HCT116 (cell line): ENCODE data around the gene INF2. TPM values are rescaled to one million over a fixed set of nuclear protein-coding genes. Genes with fewer than 3 reads are reported as not detected.
"Not testable (repeated sequence)": the region's sequence is repeated elsewhere in the genome, so short reads cannot be mapped to it uniquely, and the experiment has no call there.

Source experiments
- ATAC-seq: fragments of 200-7000 bp; cut with Tn5 transposase; 2 replicates; pipeline ENCODE4 v1.9.1; 2020; ENCODE audit warnings: mild to moderate bottlenecking, moderate library complexity
- BruUV-seq: library from RNA; stranded (reverse); fragments of 400-500 nt; replicated peaks from 2 replicates; lab custom pipeline; 2021; lab: Mats Ljungman, UMichigan
- CTCF ChIA-PET: fragments of 300-600 bp; sonication (Branson Sonifier 250); formaldehyde crosslinking; loops from one replicate; lab custom pipeline; 2021; ENCODE audit warnings: antibody characterized with exemption; lab: Charles Lee
- POLR2A ChIA-PET: fragments of 300-600, 350-600 bp; sonication (Branson Sonifier 250); formaldehyde crosslinking; loops from one replicate; lab custom pipeline; 2021; ENCODE audit warnings: antibody characterized with exemption; lab: Charles Lee
- RAD21 ChIA-PET, 2 experiments: fragments of 300-600 bp; sonication (Branson Sonifier 250); formaldehyde crosslinking; loops; one replicate each; lab custom pipeline; 2023; ENCODE audit warnings: low total read pairs in 2 of 2; ENCODE audit not compliant: uncharacterized antibody in 2 of 2, unreplicated experiment in 2 of 2, low non-redundant PET in 1 of 2; lab: Charles Lee
- DNase-seq: peaks from one replicate; pipeline ENCODE4 v3.0.0-alpha.2; 2010; ENCODE audit warnings: low read depth, low spot score
- H2AFZ ChIP-seq: fragments of 200-600 bp; shearing (Covaris generic), sonication (generic); 2 replicates; pipeline ENCODE4 v1.6.1; 2017; ENCODE audit warnings: low read depth, mixed run types, mixed read lengths, antibody characterized with exemption, low read length; ENCODE audit not compliant: poor library complexity, severe bottlenecking
- H3K27ac ChIP-seq: 2 replicates; pipeline ENCODE4 v1.5.1; 2012; ENCODE audit warnings: low read depth, low read length
- H3K27me3 ChIP-seq: fragments of 200-600 bp; sonication (generic); 2 replicates; pipeline ENCODE4 v1.6.1; 2016; ENCODE audit warnings: mixed run types, low read length, mixed read lengths; ENCODE audit not compliant: insufficient read depth
- H3K36me3 ChIP-seq, 2 experiments: fragments of 200-500 bp in 1 of 2; fragments of 200-600 bp in 1 of 2; sonication (Bioruptor generic) in 1 of 2; sonication (generic) in 1 of 2; 2 replicates each; pipeline versions ENCODE4 v1.5.1 to v1.6.1; 2014 to 2016; ENCODE audit warnings: low read length in 2 of 2, inconsistent platforms in 1 of 2, mixed read lengths in 1 of 2, mixed run types in 1 of 2; ENCODE audit not compliant: insufficient read depth in 2 of 2, control insufficient read depth in 1 of 2
- H3K4me1 ChIP-seq, 2 experiments: fragments of 200-600 bp in 1 of 2; sonication (generic) in 1 of 2; 2 replicates each; pipeline versions ENCODE4 v1.5.1 to v1.6.1; 2012 to 2017; ENCODE audit warnings: low read length in 2 of 2, inconsistent platforms in 1 of 2, mild to moderate bottlenecking in 1 of 2, mixed read lengths in 1 of 2, mixed run types in 1 of 2, moderate library complexity in 1 of 2; ENCODE audit not compliant: insufficient read depth in 2 of 2, control insufficient read depth in 1 of 2
- H3K4me2 ChIP-seq: fragments of 200-600 bp; sonication (generic); 2 replicates; pipeline ENCODE4 v1.6.1; 2017; ENCODE audit warnings: mixed run types, low read length, mixed read lengths
- H3K4me3 ChIP-seq, 2 experiments: fragments of 200-600 bp in 1 of 2; sonication (generic) in 1 of 2; replicated peaks in 1 of 2; 2 replicates each; pipeline ENCODE4 v1.5.1; 2011 to 2016; ENCODE audit warnings: low read length in 2 of 2, control low read depth in 1 of 2, low read depth in 1 of 2, mild to moderate bottlenecking in 1 of 2, mixed read lengths in 1 of 2, mixed run types in 1 of 2
- H3K79me2 ChIP-seq: fragments of 200-600 bp; sonication (generic); 2 replicates; pipeline ENCODE4 v1.6.1; 2017; ENCODE audit warnings: mild to moderate bottlenecking, mixed run types, low read length, moderate library complexity, mixed read lengths; ENCODE audit not compliant: insufficient read depth
- H3K9ac ChIP-seq: fragments of 200-600 bp; sonication (generic); 2 replicates; pipeline ENCODE4 v1.6.1; 2016; ENCODE audit warnings: low read length, mixed read lengths
- H3K9me2 ChIP-seq: fragments of 200-600 bp; sonication (generic), shearing (Covaris generic); 2 replicates; pipeline ENCODE4 v1.6.1; 2017; ENCODE audit warnings: mixed run types, mild to moderate bottlenecking, moderate library complexity; ENCODE audit not compliant: insufficient read depth
- H3K9me3 ChIP-seq, 2 experiments: fragments of 200-500 bp in 1 of 2; fragments of 200-600 bp in 1 of 2; sonication (Bioruptor generic) in 1 of 2; sonication (generic) in 1 of 2; 2 replicates each; pipeline ENCODE4 v1.6.1; 2014 to 2017; ENCODE audit warnings: low read length in 2 of 2, mixed read lengths in 2 of 2, inconsistent platforms in 1 of 2, low read depth in 1 of 2, mild to moderate bottlenecking in 1 of 2, mixed run types in 1 of 2, moderate library complexity in 1 of 2; ENCODE audit not compliant: control insufficient read depth in 1 of 2, insufficient read depth in 1 of 2
- H4K20me1 ChIP-seq: fragments of 200-600 bp; sonication (generic), shearing (Covaris generic); 2 replicates; pipeline ENCODE4 v1.6.1; 2017; ENCODE audit warnings: mixed run types, mild to moderate bottlenecking, moderate library complexity; ENCODE audit not compliant: insufficient read depth
- ATF3 ChIP-seq: IDR thresholded peaks from 2 replicates; pipeline ENCODE4 v1.6.1; 2012
- CBX3 ChIP-seq: IDR thresholded peaks from 2 replicates; pipeline ENCODE4 v1.6.1; 2012; ENCODE audit warnings: low read depth
- EGR1 ChIP-seq: IDR thresholded peaks from 2 replicates; pipeline ENCODE4 v1.6.1; 2012; ENCODE audit warnings: low read depth
- ELF1 ChIP-seq: IDR thresholded peaks from 2 replicates; pipeline ENCODE4 v1.6.1; 2012; ENCODE audit warnings: low read depth, borderline replicate concordance
- EZH2 ChIP-seq: fragments of 200-600 bp; sonication (generic); IDR thresholded peaks from 2 replicates; pipeline ENCODE4 v1.6.1; 2017; ENCODE audit warnings: antibody characterized with exemption, mixed run types
- EZH2phosphoT487 ChIP-seq: fragments of 200-600 bp; IDR thresholded peaks from 2 replicates; pipeline ENCODE4 v1.6.1; 2018; ENCODE audit warnings: antibody characterized with exemption, borderline replicate concordance
- FOSL1 ChIP-seq: IDR thresholded peaks from 2 replicates; pipeline ENCODE4 v1.6.1; 2012; ENCODE audit warnings: low read depth
- JUND ChIP-seq: IDR thresholded peaks from 2 replicates; pipeline ENCODE4 v1.6.1; 2012
- POLR2A ChIP-seq: IDR thresholded peaks from 2 replicates; pipeline ENCODE4 v1.7.0; 2011; ENCODE audit warnings: borderline replicate concordance; ENCODE audit not compliant: insufficient read depth, insufficient read length; ENCODE audit errors: extremely low read depth
- POLR2AphosphoS5 ChIP-seq: IDR thresholded peaks from 2 replicates; pipeline ENCODE4 v1.6.1; 2011; ENCODE audit warnings: mild to moderate bottlenecking, low read depth, low read length, moderate library complexity
- RAD21 ChIP-seq: IDR thresholded peaks from 2 replicates; pipeline ENCODE4 v1.6.1; 2012; ENCODE audit warnings: low read depth, mild to moderate bottlenecking
- REST ChIP-seq: IDR thresholded peaks from 2 replicates; pipeline ENCODE4 v1.6.1; 2012; ENCODE audit warnings: low read depth
- SIN3A ChIP-seq: IDR thresholded peaks from 2 replicates; pipeline ENCODE4 v1.6.1; 2012; ENCODE audit warnings: low read depth
- SRF ChIP-seq: IDR thresholded peaks from 2 replicates; pipeline ENCODE4 v1.6.1; 2012; ENCODE audit warnings: low read depth
- YY1 ChIP-seq: IDR thresholded peaks from 2 replicates; pipeline ENCODE4 v1.6.1; 2011; ENCODE audit warnings: low read length, low read depth, moderate library complexity, mild to moderate bottlenecking; ENCODE audit not compliant: insufficient replicate concordance; ENCODE audit errors: extremely low read depth
- intact Hi-C: fragments of 100-400 bp; cut with micrococcal nuclease; formaldehyde crosslinking; loops from 2 replicates; pipeline ENCODE4 v1.10.0; 2022
- total RNA-seq: library from RNA; stranded (reverse); gene quantifications from one replicate; pipeline ENCODE4 v1.2.1, GENCODE V29; 2021; ENCODE audit not compliant: unreplicated experiment

Gene INF2
- total RNA-seq, 1 experiment from 2014 or later, result 95.8 TPM

- Histone ChIP-seq H3K4me3 (peak overlapping the region; percentile 22 to 29), H3K27ac (peak overlapping the region; percentile 73), H3K4me2 (peak overlapping the region; percentile 63), H3K4me1 (peaks cover 37 to 43% of the 10 kb centered on the region in 2 experiments), H3K9ac (peak overlapping the region; percentile 60)
- ChIA-PET POLR2A (interaction anchor here (0.5 to 2.1 kb wide), 8 partner anchors 9 to 372 kb away, joined by 3 to 21 read pairs (median 4); partner anchors contain the start of genes INF2 and SIVA1), RAD21 (interaction anchor here (1.0 to 1.6 kb wide), 4 partner anchors 10 to 15 kb away, joined by 3 to 5 read pairs (median 4); no protein-coding TSS in a partner anchor), CTCF (interaction anchor here (0.7 to 1.9 kb wide), 8 partner anchors 11 to 102 kb away, joined by 3 to 20 read pairs (median 4); no protein-coding TSS in a partner anchor)
- not testable (repeated sequence) for H3K36me3 ChIP-seq, H3K9me2 ChIP-seq, H3K9me3 ChIP-seq, DNase-seq, H2AFZ ChIP-seq, H3K27me3 ChIP-seq, H3K79me2 ChIP-seq, H4K20me1 ChIP-seq
- TF ChIP-seq FOSL1 (0 out of 2 replicates have a peak, but pooled peaks have one; percentile 42), EGR1 (peak; percentile 83), JUND (peak; percentile 41)
- peak; percentile 25 for ATAC-seq
- intact Hi-C loops, result loop anchor here (1.0 kb wide), 1 partner anchor 42 kb away; no protein-coding TSS in a partner anchor
- BruUV-seq, result TSS peak; percentile 56
These were observed 22.9 kb upstream of the INF2 start for GRCh38 chr14:104666523-104666895.

GRCh38 chr14:104666981-104667380, 22.4 kb upstream of the INF2 start:
- Histone ChIP-seq H3K79me2 (no peaks in the 10 kb centered on the region), H3K4me2 (peak overlapping the region; percentile 63), H3K4me1 (peaks cover 37 to 43% of the 10 kb centered on the region in 2 experiments), H3K9me3 (no peaks in the 10 kb centered on the region), H4K20me1 (no peaks in the 10 kb centered on the region), H3K9ac (peak overlapping the region; percentile 26), H3K4me3 (0 out of 4 replicates have a peak overlapping the region, but pooled peaks of 1 of the 2 experiments have one; percentile 29), H3K27me3 (no peaks in the 10 kb centered on the region), H3K27ac (peak overlapping the region; percentile 73), H3K36me3 (no peaks in the 10 kb centered on the region), H3K9me2 (no peaks in the 10 kb centered on the region), H2AFZ (peak overlapping the region; percentile 61)
- DNase-seq (no peak), ATAC-seq (no peak)
- ChIA-PET CTCF (no interaction called here), RAD21 (interaction anchor here (1.3 to 1.6 kb wide), 2 partner anchors 13 to 14 kb away, joined by 5 read pairs; no protein-coding TSS in a partner anchor), POLR2A (interaction anchor here (1.6 to 2.1 kb wide), 2 partner anchors 14 to 22 kb away, joined by 5 to 21 read pairs; partner anchors contain the start of gene INF2)
- TF ChIP-seq EZH2 (no peak), ELF1 (no peak), POLR2AphosphoS5 (no peak), RAD21 (no peak), EZH2phosphoT487 (no peak), ATF3 (no peak), SIN3A (no peak), POLR2A (no peak), REST (no peak), EGR1 (no peak), CBX3 (no peak), YY1 (no peak), SRF (no peak)
- intact Hi-C loops, result loop anchor here (1.0 kb wide), 1 partner anchor 41 kb away; no protein-coding TSS in a partner anchor
- BruUV-seq, result no TSS peak
